Activated naive CD4-positive, alpha-beta T cell (primary cell): ENCODE data around the gene ZBTB47.

ENCODE experiments used
- DNase-seq, 4 experiments: peaks; one replicate each; lab custom pipeline; 2025; lab: John Stamatoyannopoulos, UW

Gene ZBTB47

DNA sequence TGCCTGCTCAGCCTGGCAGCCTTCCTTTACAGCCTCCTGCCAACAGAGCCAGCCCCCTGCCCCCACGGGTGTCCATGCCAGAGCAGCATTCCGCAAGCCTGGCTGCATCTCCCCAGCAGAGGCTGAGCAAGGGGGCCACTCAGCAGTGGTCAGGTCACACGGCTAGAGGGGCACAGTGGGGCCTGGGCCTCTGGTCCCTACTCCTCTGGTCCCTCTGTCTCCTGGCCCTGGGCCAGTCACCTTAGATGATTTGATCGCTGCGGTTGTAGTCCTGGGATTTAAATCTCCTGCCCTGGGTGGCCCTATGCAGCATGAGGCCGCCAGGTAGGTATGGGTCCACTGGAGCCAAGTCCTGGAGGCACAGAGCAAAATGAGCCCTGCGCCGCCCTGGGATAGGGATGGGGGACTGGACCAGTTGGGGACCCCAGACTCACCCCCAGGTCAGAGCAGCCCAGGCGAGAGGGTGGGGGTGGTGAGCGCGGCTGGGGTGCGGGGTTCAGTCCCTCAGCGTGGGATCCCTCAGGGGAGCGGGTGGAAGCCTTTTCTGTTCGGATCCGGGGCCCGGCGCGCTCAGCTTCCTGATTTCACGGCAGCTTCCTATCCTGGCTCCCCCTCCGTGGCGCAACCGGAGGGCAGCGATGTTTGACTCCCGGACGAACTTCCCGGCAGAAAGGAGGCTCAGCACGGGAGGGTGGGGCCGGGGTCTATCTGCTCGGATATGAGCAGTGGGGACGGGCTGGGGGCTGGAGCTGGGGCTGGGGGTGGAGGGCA lies at the start of gene ZBTB47:
TSS of gene ZBTB47 (plus strand) at position 138 of the 771 bp plus-strand sequence. CDS start 4,659 bp downstream, outside the sequence.
- peak in 1 of 4 experiments; percentile 19 for DNase-seq

DNA sequence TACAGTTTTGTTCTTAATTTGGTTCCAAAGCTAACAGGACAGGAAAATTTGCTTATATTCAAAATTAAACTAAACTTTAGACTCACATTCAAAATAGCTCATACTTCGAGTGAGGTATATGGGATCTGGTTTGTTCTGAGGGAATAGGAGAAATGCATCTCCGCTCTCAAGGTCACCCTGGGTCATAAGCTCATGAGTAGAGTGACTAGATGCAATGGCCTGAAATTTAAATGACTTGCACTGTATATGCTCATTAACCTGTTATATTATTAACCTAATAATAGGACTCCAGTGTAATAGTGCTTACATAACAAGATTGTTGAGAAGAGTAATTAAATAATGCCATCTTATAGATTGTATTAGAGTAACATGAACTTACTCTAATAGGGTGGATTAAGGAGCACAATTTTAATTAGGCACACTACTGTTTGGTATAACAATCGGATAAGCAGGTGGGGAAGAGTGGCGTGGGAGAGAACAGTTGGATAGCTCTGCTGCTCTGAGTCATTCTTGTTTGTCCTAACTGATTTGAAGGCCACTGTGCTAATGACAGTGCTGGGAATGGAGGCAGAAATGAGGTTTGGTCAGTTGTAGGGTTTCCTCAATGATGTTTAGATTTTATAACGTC lies 47.8 kb upstream of the ZBTB47 start:
- no peak for DNase-seq

DNA sequence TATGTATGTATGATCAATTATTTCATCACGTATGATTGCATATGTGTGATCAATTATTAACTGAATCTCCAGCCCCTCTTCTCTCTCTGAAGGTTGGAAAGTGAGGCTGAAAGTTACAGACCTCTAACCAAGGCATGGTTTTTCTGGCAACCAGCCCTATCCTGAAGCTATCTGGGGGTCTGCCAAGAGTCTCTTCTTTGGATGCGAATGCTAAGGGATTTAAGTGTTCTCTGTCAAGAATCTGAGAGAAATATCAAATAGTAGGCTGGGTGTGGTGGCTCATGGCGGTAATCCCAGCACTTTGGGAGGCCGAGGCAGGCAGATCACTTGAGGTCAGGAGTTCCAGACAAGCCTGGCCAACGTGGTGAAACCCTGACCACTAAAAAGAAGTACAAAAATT lies 44.9 kb upstream of the ZBTB47 start:
- no peak for DNase-seq

DNA sequence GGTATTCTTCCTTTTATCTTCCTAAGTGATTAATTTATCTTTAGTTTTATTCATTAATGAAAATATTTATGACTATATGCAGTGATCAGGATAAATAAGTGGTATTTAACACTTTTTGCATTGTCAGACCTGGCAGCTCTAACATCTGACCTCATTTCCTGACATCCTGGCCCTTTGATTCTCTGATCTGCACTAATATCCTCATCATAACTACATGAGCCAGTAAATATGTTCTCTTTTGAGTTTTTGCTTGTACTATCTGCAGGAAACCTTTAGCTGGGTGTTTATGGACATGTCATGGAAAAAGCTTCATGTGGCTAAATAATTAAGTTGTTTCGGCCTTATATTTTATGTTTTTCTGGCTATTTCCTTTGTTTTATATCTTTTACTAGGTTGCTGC lies 42.5 kb upstream of the ZBTB47 start:
- DNase-seq: no peak

DNA sequence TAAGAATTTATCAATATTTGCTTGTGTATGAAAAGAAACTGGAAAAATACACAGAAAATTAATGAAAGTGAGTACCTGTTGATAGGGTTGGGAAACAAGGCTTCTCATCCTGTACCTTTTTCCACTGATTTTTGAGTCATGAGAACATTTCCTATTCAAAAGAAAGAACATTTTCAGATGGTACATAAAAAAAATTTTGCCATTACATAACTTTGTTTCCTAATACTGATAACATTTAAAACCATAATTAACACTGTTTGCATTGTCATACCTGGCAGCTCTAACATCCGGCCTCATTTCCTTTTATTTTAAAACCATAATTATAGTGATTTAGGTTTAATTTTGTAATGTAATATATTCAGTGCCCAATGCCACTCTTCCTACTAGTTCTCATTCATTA lies 41.3 kb upstream of the ZBTB47 start:
- no peak for DNase-seq

DNA sequence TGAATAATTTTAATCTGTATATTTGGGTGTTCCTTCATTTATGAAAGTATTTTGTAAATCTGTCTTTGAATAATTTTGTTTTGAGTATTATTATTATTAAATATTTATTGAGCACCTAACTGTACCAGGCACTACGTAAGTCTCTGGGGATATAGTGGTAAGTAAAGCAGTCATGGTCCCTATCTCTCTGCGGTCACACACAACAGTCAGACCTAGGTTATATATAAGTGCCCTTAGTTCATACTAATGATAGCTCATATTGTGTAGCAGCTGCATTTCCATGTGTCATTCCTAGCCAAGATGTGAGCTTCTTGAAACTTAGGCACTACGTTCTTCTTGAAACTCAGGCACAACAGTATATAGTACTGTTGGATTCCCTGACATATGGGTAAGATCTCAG lies 40.6 kb upstream of the ZBTB47 start:
- DNase-seq: no peak

DNA sequence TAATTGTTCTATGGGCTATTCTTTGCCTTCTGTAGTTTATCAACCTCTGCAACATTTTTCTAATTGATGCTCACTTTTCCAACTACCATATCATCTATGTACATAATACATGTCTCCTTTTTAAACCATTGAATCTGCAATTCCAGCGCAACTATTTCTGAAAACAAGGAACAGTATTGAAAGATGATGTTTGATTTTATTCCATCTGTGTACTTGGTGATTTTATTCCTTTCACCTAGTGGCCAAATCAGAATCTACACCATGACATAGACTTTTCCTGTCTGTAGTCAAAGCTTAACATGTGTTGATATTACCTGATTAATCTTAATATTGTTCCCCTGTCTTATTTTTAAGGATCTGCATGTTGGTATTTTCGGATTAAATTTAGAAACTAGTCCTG lies 40.0 kb upstream of the ZBTB47 start:
- no peak for DNase-seq

DNA sequence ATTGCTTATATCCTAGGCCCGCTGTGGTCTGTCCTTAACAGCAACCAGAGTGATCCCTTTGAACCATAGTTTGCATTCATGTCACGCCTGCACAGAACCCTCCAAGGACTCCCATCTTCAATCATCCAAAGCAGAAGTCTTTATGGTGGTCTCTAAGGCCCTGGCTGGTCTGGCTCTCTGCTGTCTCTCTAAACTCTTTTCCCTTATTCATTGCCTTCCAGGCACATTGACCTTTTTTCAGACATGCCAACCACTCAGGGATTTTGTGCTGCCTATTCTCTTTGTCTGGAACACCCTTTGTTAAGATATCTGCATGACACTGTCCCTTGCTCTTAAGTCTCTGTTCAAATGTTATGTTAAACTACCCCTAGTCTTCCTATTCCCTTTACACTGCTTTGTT lies 21.9 kb upstream of the ZBTB47 start:
- DNase-seq: no peak

DNA sequence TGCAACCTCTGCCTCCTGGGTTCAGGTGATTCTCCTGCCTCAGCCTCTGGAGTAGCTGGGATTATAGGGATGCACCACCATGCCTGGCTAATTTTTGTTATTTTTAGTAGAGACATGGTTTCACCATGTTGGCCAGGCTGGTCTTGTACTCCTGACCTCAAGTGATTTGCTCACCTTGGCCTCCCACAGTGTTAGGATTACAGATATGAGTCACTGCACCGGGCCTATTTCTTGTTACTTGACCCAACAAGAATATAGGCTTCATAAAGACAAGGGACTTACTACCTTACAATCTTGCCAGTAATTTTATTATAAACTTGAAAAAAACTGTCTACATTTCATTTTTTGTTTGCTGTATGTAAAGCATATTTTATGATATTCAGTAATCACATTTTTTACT lies 21.4 kb upstream of the ZBTB47 start:
- DNase-seq: no peak

DNA sequence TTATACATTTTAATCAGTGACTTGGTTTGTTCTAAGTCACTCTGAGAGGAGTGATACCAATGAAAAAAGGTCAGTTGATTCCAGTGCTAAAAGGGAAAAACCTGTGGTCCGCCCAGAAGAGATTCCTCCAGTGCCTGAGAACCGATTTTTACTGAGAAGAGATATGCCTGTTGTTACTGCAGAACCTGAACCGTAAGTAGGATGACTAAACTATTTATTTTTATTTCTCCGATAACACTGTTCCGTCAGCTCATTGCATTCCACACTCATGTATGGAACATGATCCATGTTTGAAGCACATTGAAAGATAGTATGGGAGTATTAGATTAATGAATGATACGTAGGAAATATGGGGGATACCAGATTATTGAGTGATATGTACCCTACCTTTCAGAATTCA lies 20.0 kb upstream of the ZBTB47 start:
- DNase-seq: no peak

DNA sequence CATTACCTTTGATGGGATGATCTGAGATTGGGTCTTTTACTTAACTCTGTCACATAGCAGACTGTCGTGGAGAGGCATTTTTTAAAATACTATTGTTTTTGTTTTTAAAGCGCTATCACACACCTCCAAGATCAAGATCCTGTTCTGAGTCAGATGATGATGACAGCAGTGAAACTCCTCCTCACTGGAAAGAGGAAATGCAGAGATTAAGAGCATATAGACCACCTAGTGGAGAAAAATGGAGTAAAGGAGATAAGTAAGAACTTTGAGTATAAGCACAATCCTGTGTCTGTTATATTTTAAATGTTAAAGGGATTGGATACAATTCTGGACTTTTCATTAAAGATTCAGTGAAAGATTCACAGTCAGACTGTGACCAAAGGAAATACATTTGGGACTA lies 18.4 kb upstream of the ZBTB47 start:
- DNase-seq: no peak

DNA sequence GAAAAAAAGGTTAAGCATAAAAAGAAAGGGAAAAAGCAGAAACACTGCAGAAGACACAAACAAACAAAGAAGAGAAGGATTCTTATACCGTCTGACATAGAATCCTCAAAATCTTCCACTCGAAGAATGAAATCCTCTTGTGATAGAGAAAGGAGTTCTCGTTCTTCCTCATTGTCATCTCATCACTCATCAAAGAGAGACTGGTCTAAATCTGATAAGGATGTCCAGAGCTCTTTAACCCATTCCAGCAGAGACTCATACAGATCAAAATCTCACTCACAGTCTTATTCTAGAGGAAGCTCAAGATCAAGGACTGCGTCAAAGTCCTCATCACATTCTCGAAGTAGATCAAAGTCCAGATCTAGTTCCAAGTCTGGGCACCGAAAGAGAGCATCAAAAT lies 16.5 kb upstream of the ZBTB47 start:
- no peak for DNase-seq

DNA sequence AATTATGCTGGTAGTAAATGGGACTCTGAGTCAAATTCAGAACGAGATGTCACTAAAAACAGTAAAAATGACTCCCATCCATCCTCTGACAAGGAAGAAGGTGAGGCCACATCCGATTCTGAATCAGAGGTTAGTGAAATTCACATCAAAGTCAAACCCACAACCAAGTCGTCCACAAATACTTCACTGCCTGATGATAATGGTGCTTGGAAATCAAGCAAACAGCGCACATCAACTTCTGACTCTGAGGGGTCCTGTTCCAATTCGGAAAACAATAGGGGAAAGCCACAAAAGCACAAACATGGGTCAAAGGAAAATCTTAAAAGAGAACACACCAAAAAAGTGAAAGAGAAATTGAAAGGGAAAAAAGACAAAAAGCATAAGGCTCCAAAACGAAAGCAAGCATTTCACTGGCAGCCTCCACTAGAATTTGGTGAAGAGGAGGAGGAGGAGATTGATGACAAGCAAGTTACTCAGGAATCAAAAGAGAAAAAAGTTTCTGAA lies 15.1 kb upstream of the ZBTB47 start:
- no peak for DNase-seq

DNA sequence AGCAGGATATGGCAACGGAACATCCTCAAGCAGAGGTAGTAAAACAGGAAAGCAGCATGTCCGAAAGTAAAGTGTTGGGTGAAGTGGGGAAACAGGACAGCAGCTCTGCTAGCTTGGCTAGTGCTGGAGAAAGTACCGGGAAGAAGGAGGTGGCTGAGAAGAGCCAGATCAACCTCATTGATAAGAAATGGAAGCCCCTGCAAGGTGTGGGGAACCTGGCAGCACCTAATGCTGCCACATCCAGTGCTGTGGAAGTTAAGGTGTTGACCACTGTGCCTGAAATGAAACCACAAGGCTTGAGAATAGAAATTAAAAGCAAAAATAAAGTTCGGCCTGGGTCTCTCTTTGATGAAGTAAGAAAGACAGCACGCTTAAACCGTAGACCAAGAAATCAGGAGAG lies 14.3 kb upstream of the ZBTB47 start:
- no peak for DNase-seq

DNA sequence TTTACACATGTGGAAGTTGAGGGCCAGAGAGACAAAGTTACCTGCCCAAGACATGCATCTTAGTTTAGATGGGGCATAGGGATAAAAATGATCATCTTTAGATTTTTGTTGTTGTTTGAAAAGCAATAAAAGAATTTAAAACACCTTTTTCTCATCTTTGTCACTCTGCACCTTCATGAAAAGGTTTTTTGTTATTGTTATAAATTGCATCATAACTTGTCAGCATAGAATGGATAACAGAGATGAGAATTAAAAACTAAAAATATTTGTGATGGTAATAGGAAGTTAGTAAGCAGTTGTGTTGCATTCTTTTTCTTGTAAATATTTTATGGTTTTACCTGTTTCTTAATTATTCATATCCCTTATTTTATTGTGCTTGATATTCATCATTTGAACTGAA lies 13.4 kb upstream of the ZBTB47 start:
- no peak for DNase-seq

DNA sequence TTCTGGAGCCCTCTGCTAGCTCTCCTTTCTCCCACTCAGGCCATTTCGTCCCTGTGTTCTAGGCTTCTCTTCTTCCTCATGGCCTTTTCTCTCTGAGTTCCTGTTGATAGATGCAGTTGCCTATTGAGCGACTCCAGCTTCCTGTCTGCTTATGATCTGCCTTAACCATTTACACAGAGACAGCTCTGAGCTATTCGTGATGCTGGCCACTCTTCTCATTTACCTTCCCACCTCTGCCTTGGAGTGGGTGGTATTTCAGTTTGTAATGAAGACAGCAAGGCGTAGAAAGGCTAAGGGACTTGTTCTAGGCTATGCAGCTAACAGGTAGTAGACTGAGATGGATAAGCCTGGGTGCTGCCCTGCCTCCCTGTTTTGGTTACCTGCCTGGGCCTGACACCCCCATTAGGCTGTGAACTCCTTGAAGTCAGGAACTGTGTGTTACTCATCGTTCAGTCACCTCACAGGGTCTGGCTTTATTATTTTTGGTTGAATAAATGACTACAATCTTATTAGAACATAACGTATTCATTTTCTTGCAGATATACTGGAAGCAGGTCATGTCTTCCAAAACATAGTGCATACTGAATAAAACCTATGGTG lies 12.6 kb upstream of the ZBTB47 start:
- no peak for DNase-seq

DNA sequence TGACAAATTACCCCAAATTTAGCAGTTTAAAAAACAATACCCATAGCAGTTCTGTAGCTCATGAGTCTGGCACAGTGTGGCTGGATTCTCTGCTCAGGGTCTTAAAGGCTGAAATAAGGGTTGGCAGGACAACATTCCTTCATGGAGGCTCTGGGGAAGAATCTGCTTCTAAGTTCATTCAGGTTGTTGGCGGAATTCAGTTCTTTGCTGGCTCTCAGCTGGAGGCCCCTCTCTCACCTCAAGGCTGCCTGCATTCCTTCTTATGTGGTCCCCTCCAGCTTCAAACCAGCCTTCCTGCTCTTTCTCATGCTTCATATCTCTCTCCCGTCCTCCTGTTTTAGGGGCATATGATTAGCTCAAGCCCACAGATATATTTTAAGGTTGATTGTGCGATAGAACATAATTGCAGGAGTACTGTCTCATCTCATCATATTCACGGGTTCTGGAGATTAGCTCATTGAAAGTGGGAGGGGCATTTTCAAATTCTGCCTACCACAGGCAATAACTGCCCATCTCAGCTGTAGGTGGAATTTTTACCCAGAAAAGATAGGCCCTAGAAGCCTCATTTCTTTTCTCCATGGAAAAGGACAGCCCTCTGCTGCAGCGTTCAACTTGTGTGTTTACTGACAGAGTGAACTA lies 5.6 kb upstream of the ZBTB47 start:
- no peak for DNase-seq

DNA sequence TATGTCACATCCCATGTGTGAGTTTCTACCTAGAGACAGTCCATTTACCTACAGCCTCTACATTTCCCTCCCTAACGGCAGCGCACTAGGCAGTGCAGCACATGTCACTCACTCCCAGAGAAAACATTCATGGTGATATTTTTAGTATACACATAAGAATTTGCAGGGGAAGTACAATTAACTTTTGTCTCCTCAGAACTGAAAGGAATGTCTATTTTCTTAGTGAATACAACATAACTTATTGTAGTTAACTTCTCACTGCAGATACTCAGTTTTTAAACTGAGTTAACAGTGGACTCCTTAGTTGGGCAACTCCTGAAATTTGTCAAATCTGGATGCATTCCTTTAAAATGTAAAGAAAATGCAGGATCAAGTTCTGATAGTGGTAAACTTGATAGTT lies 4.5 kb upstream of the ZBTB47 start:
- DNase-seq: no peak

DNA sequence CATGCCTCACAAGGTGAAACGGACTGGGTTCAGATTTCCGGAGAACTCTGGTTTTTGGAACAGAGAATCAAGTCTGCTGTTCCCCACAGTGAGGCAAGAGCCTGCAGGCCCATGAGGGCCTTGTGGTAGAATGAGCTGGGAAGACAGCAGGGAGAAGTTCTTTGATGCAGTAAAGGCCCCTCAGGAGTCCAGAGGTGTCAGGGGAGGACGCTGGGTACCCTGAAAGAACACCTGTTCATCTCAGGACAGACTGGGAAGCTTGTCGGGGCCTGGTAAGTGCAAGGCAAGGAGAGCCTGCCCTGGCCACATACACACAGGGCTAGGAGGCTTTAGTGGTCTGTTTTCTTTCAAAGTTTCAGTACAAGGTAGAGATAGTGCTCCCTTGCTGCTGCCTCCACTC lies 3.7 kb upstream of the ZBTB47 start:
- DNase-seq: no peak

DNA sequence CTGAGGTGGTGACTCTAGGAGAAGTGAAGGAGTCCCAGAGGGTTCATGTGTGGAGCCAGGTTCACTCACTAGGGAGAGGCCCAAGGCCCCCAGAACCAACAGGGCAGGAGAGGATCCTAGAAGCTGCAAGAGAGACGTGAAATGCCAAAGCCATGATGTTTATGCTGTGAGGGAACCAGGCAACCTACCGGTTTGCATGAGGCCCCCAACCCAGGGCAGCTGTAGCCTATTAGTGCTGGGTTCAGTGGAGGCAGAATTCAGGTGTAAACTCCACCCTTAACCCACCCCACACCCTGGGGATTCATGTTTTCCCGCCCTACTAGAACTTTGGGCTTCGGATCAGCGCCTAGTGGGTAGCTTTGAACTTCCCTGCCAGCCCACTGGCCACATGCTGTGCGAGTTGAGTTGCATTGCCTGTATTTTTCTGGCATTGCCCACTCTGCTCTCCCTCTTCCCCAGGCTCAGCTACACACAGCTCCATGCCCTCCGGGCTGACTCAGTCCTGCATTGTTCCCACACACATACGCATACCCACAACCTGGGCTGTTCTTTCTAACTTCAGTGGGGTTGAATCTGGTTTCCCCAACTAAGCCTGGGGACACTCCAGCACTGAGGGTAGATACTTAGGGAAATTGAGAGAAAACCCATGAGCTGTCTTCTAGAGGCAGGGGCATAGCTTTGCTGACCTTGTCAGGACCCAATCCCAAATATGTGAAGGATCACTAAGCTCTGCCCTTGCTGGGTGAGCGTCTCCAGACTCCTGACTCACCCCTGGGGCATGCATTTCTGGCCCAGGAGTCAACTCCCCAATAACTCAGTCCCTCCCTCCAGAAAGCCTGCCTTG lies 2.0 kb upstream of the ZBTB47 start:
- DNase-seq: no peak

DNA sequence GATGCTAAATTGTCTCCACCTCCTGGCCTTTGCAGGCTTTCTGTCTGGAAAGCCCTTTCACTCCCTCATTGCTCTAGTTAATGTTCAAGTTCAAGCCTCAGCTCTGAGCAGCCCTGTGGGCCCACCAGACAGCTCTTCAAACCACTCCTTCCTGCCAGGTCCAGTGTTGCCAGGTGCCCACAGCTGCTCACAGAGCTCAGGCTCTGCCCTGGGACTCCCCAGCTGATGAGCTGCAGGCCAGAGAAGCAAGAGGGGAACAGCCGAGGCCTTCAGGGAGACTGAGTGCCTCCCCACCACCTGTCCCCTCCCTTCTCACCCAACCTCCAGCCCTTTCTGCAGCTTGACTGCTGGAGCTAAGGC lies 1.3 kb upstream of the ZBTB47 start:
- no peak for DNase-seq
